KG1 (cell line): ENCODE data around the gene PATL1.
"Not testable (repeated sequence)": the region's sequence is repeated elsewhere in the genome, so short reads cannot be mapped to it uniquely, and the experiment has no call there.

Experiments used
- DNase-seq: peaks from one replicate; lab custom pipeline; 2025; lab: John Stamatoyannopoulos, UW

The PATL1 gene

GRCh38 chr11:59668950-59669610 lies at the start of gene PATL1:
TSS of gene PATL1 (minus strand) at chr11:59669037. CDS start at chr11:59668895, 142 bp downstream.
- DNase-seq, result peak; percentile 99

- DNase-seq, result no peak
Measured at GRCh38 chr11:59716051-59716450, 47.2 kb upstream of the PATL1 start.

- no peak for DNase-seq
Measured at GRCh38 chr11:59713745-59714144, 44.9 kb upstream of the PATL1 start, which contains the start of gene OR10V1. TSS of gene OR10V1 (minus strand) at chr11:59713845. CDS start at chr11:59713845, 0 bp downstream.

GRCh38 chr11:59710136-59710847 lies 41.5 kb upstream of the PATL1 start:
- DNase-seq, result no peak

GRCh38 chr11:59708537-59708936 lies 39.7 kb upstream of the PATL1 start:
- DNase-seq, result no peak

- DNase-seq, result no peak
Measured at GRCh38 chr11:59707371-59707770, 38.5 kb upstream of the PATL1 start.

GRCh38 chr11:59706518-59707285 lies 37.9 kb upstream of the PATL1 start:
- DNase-seq, result no peak

GRCh38 chr11:59705294-59705693 lies 36.5 kb upstream of the PATL1 start:
- DNase-seq, result no peak

GRCh38 chr11:59703515-59703914 lies 34.7 kb upstream of the PATL1 start:
- not testable (repeated sequence) for DNase-seq

GRCh38 chr11:59700157-59700556 lies 31.3 kb upstream of the PATL1 start:
- DNase-seq, result not testable (repeated sequence)

- DNase-seq, result no peak
Measured at GRCh38 chr11:59698506-59698905, 29.7 kb upstream of the PATL1 start.

- no peak for DNase-seq
Measured at GRCh38 chr11:59692915-59693314, 24.1 kb upstream of the PATL1 start.

GRCh38 chr11:59691156-59691555 lies 22.3 kb upstream of the PATL1 start:
- no peak for DNase-seq

GRCh38 chr11:59689015-59689414 lies 20.2 kb upstream of the PATL1 start:
- no peak for DNase-seq

- DNase-seq, result not testable (repeated sequence)
Measured at GRCh38 chr11:59681260-59681725, 12.5 kb upstream of the PATL1 start.

- DNase-seq, result peak; percentile 12
Measured at GRCh38 chr11:59680287-59681154, 11.7 kb upstream of the PATL1 start.

GRCh38 chr11:59679347-59679746 lies 10.5 kb upstream of the PATL1 start:
- no peak for DNase-seq

GRCh38 chr11:59678813-59679165 lies 10.0 kb upstream of the PATL1 start:
- DNase-seq, result no peak

- DNase-seq, result no peak
Measured at GRCh38 chr11:59678118-59678812, 9.4 kb upstream of the PATL1 start.

GRCh38 chr11:59676205-59676604 lies 7.4 kb upstream of the PATL1 start:
- DNase-seq, result no peak

GRCh38 chr11:59674291-59674690 lies 5.5 kb upstream of the PATL1 start:
- no peak for DNase-seq
